Right cardiac atrium (tissue), 5 donors: ENCODE measurements around the gene ITGAE. TPM values are rescaled to one million over a fixed set of nuclear protein-coding genes. Genes with fewer than 3 reads are reported as not detected.

Experiments used
- ATAC-seq, 2 donors: fragments of 200-7000 bp; cut with Tn5 transposase; one replicate each; pipeline versions ENCODE4 v1.8.0 to v1.9.1; 2020; ENCODE audit warnings: moderate library complexity in 2 of 2, mild to moderate bottlenecking in 1 of 2
- DNase-seq, 3 donors: peaks; one replicate each; pipeline ENCODE4 v3.0.0-alpha.2; 2020
- H3K27ac ChIP-seq: one replicate; pipeline ENCODE4 v1.5.1; 2013; ENCODE audit warnings: mild to moderate bottlenecking, low read length, control low read depth, moderate library complexity
- H3K27me3 ChIP-seq: one replicate; pipeline ENCODE4 v1.6.1; 2013; ENCODE audit not compliant: control insufficient read depth, insufficient read depth
- H3K4me1 ChIP-seq: one replicate; pipeline ENCODE4 v1.6.1; 2013; ENCODE audit warnings: low read length; ENCODE audit not compliant: control insufficient read depth, insufficient read depth
- H3K4me3 ChIP-seq: one replicate; pipeline ENCODE4 v1.5.1; 2013; ENCODE audit warnings: low read length, control low read depth
- H3K9me3 ChIP-seq: one replicate; pipeline ENCODE4 v1.6.1; 2013; ENCODE audit warnings: low read length; ENCODE audit not compliant: control insufficient read depth
- WGBS: extraction: QIAGEN DNeasy Blood & Tissue Kit; methylation state at CpG from one replicate; pipeline ENCODE4 v1.1.7; 2013; 5-methylcytosine and 5-hydroxymethylcytosine counted together
- intact Hi-C, 4 donors: fragments of 100-400 bp; cut with DNase I; formaldehyde crosslinking; loops; one replicate each; pipeline versions ENCODE4 v1.11.0 to v1.14.0; 2022 to 2023
- polyA plus RNA-seq: library from polyadenylated mRNA; stranded (reverse); fragments of 200-250 nt; gene quantifications from one replicate; pipeline ENCODE4 v1.2.3, GENCODE V29; 2013
- total RNA-seq, 4 donors: library from RNA; stranded (reverse); fragmentation: NEBNext Ultra II Directional; extraction: Animal tissue kit (Norgen Biotek cat#: 25700); gene quantifications; one replicate each; pipeline ENCODE4 v1.2.1, GENCODE V29; 2021
- donor health status: healthy with polysubstance abuse.
- donor health status: DM: no; HTN: yes; CAD: no.
- donor health status: DM: no; HTN: no; CAD: no.
- donor health status: DM: no; HTN: yes; CAD: no; lungs with severe emphysema.
- donor health status: DM: yes; HTN: yes; CAD: no.

The ITGAE gene
- total and polyA plus RNA-seq, 5 donors = 21.9 to 39.4 (median 23.8) TPM

GRCh38 chr17:3838206-3838605, 37.2 kb upstream of the ITGAE start:
- H3K4me1 ChIP-seq = no peaks in the 10 kb centered on the region
- no peak overlapping the region for H3K4me3 ChIP-seq
- 77% methylated on average over 12 of the region's 12 CpGs for WGBS
- H3K9me3 ChIP-seq = no peaks in the 10 kb centered on the region
- ATAC-seq = peak in 1 of 2 donors; percentile 34
- no peak for DNase-seq
- intact Hi-C loops = no loop called here
- H3K27ac ChIP-seq = no peak overlapping the region
- H3K27me3 ChIP-seq = no peaks in the 10 kb centered on the region

- Histone ChIP-seq H3K9me3 (no peaks in the 10 kb centered on the region), H3K4me1 (no peaks in the 10 kb centered on the region), H3K27ac (no peak overlapping the region), H3K4me3 (no peak overlapping the region), H3K27me3 (no peaks in the 10 kb centered on the region)
- DNase-seq (no peak), ATAC-seq (no peak)
- 89% methylated on average over 10 of the region's 10 CpGs for WGBS
- intact Hi-C loops = no loop called here
Observed at GRCh38 chr17:3836551-3836950, 35.6 kb upstream of the ITGAE start.

- ATAC-seq (peak; percentile 67 to 70), DNase-seq (no peak)
- no peak overlapping the region for H3K4me3 ChIP-seq
- WGBS = 59% methylated on average over 14 of the region's 14 CpGs
- H3K27me3 ChIP-seq = no peaks in the 10 kb centered on the region
- intact Hi-C loops = no loop called here
- peak overlapping the region; percentile 46 for H3K27ac ChIP-seq
- H3K4me1 ChIP-seq = no peaks in the 10 kb centered on the region
- no peaks in the 10 kb centered on the region for H3K9me3 ChIP-seq
Observed at GRCh38 chr17:3835410-3836229, 34.6 kb upstream of the ITGAE start.

GRCh38 chr17:3834811-3835210, 33.8 kb upstream of the ITGAE start:
- ATAC-seq = no peak
- no peak for DNase-seq
- H3K27me3 ChIP-seq = no peaks in the 10 kb centered on the region
- H3K9me3 ChIP-seq = no peaks in the 10 kb centered on the region
- WGBS = 84% methylated on average over 4 of the region's 4 CpGs
- H3K4me1 ChIP-seq = no peaks in the 10 kb centered on the region
- H3K27ac ChIP-seq = no peak overlapping the region
- intact Hi-C loops = no loop called here
- H3K4me3 ChIP-seq = no peak overlapping the region

GRCh38 chr17:3828852-3829232, 27.9 kb upstream of the ITGAE start:
- ATAC-seq (peak in 1 of 2 donors; percentile 13), DNase-seq (no peak)
- peaks cover 2% of the 10 kb centered on the region for H3K4me1 ChIP-seq
- H3K27ac ChIP-seq = peak overlapping the region; percentile 77
- intact Hi-C loops = loop anchor here in 2 of 4 donors (5.0 to 10.0 kb wide), 2 partner anchors 92 to 94 kb away; no protein-coding TSS in a partner anchor
- 76% methylated on average over 7 of the region's 7 CpGs for WGBS
- no peaks in the 10 kb centered on the region for H3K9me3 ChIP-seq
- no peaks in the 10 kb centered on the region for H3K27me3 ChIP-seq
- H3K4me3 ChIP-seq = no peak overlapping the region

GRCh38 chr17:3828151-3828851, 27.3 kb upstream of the ITGAE start:
- Histone ChIP-seq H3K9me3 (no peaks in the 10 kb centered on the region), H3K4me3 (no peak overlapping the region), H3K27me3 (no peaks in the 10 kb centered on the region), H3K4me1 (peaks cover 2% of the 10 kb centered on the region), H3K27ac (peak overlapping the region; percentile 81)
- intact Hi-C loops = loop anchor here in 2 of 4 donors (5.0 to 10.0 kb wide), 2 partner anchors 91 to 94 kb away; no protein-coding TSS in a partner anchor
- WGBS = 41% methylated on average over 7 of the region's 7 CpGs
- DNase-seq (no peak), ATAC-seq (peak; percentile 83 to 89)

- no peak overlapping the region for H3K4me3 ChIP-seq
- no peaks in the 10 kb centered on the region for H3K27me3 ChIP-seq
- intact Hi-C loops = loop anchor here in 2 of 4 donors (5.0 to 10.0 kb wide), 2 partner anchors 90 to 92 kb away; no protein-coding TSS in a partner anchor
- no peak overlapping the region for H3K27ac ChIP-seq
- WGBS = 59% methylated on average over 6 of the region's 6 CpGs
- no peaks in the 10 kb centered on the region for H3K9me3 ChIP-seq
- DNase-seq (peak in 1 of 3 donors; percentile 64), ATAC-seq (no peak)
- peaks cover 2% of the 10 kb centered on the region for H3K4me1 ChIP-seq
Observed at GRCh38 chr17:3827124-3827773, 26.3 kb upstream of the ITGAE start.

- no peaks in the 10 kb centered on the region for H3K27me3 ChIP-seq
- peaks cover 2% of the 10 kb centered on the region for H3K4me1 ChIP-seq
- ATAC-seq (no peak), DNase-seq (no peak)
- H3K4me3 ChIP-seq = no peak overlapping the region
- WGBS = 89% methylated on average over 4 of the region's 4 CpGs
- intact Hi-C loops = loop anchor here in 2 of 4 donors (5.0 to 10.0 kb wide), 2 partner anchors 89 to 91 kb away; no protein-coding TSS in a partner anchor
- no peaks in the 10 kb centered on the region for H3K9me3 ChIP-seq
- H3K27ac ChIP-seq = no peak overlapping the region
Observed at GRCh38 chr17:3826191-3826590, 25.2 kb upstream of the ITGAE start.

GRCh38 chr17:3821101-3821500, 20.1 kb upstream of the ITGAE start:
- peak in 1 of 2 donors; percentile 50 for ATAC-seq
- 68% methylated on average over 9 of the region's 9 CpGs for WGBS
- intact Hi-C loops = loop anchor here in 1 of 4 donors (10.0 kb wide), 1 partner anchor 86 kb away; no protein-coding TSS in a partner anchor

GRCh38 chr17:3818786-3819185, 17.8 kb upstream of the ITGAE start:
- no peaks in the 10 kb centered on the region for H3K4me1 ChIP-seq
- no peak overlapping the region for H3K4me3 ChIP-seq
- ATAC-seq = peak; percentile 73 to 78
- H3K27me3 ChIP-seq = no peaks in the 10 kb centered on the region
- DNase-seq = no peak
- intact Hi-C loops = no loop called here
- H3K27ac ChIP-seq = peak overlapping the region; percentile 5
- H3K9me3 ChIP-seq = no peaks in the 10 kb centered on the region
- WGBS = 57% methylated on average over 6 of the region's 6 CpGs

More at GRCh38 chr17:3821101-3821500, 20.1 kb upstream of the ITGAE start:
- Histone ChIP-seq H3K27me3 (no peaks in the 10 kb centered on the region), H3K4me1 (no peaks in the 10 kb centered on the region), H3K4me3 (no peak overlapping the region), H3K9me3 (no peaks in the 10 kb centered on the region), H3K27ac (no peak overlapping the region)
- DNase-seq = no peak
